HG03139 (cell line): ENCODE measurements around the gene DDI2.

Experiments used
- ATAC-seq: cut with Tn5 transposase; IDR thresholded peaks from one replicate; pipeline ENCODE4 v1.9.1; 2021; ENCODE audit not compliant: unreplicated experiment

The DDI2 gene

DNA sequence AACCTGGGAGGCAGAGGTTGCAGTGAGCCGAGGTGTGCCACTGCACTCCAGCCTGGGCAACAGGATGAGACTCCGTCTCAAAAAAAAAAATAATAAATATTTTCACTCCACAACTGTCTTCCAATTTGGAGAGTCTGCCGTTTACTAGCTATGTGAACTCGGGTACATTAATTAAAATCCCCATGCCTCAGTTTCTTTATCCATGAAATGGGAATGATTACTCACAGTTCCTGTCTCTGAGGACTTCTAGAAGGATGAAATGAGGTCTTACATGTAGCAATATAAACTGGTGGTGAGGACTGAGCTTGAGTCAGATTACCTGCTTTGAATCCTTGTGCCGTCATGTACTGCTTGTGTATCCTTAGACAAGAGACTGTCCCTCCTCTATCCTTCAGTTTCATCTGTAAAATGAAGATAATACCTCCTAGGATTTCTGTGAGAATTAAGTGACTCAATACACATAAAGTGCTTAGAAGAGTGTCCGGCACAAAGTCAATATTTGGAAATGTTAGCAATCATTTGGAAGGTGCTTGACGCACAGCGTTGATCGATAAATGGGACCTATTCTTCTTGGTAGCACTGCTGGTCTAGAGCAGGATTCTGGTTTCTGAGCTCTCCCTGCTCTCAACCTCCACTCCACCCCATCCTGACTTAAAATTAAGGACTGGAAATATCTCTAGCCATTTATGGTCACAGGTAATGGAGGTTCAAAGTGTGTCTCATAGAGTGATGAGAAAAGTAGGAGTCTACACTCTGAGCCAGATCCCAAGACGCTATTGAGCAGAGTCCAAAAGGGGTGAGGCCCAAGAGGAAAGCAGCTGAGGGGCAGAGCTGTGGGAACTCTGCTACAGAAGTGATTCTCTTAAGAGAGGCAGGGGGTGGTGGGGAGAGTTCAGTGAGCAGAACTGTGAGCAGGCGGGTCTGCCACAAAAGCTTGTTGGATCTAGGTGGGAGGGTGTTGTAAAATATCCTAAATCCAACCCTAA is 11.6 kb upstream of the DDI2 start:
- ATAC-seq, result no peak

DNA sequence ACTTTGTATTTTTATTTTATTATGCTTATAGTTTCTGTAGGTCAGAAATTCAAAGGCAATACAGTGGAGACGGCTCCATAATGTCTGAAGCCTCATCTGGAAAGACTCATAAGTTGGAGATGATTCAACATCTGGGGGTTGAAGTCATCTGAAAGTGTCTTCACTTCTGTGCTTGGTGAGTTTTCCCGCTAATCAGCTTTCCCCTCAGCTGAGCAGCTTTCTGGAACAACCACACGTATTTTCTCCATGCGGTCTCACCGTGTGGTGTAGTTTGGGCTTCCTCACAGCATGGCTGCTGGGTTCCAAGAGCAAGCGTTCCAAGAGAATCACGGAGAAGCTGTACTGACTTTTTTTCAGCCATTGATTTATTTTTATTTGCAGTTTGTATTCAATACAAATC is 7.6 kb upstream of the DDI2 start:
- ATAC-seq, result no peak

DNA sequence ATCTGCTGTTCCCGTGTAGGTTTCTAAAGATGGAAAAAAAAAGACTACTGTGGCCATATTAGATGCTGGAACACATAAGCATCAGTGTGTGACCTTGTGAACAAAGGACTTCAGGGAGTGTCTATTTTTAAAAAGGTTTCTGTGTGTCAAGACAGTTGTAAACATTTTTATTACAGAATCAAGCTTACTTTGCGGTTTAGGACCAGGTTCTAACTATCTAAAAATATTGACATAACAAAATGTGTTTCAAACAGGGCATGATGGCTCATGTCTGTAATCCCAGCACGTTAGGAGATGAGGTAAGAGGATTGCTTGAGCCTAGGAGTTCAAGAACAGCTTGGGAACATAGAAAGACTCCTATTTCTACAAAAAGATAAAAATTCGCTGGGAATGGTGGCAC is 7.1 kb upstream of the DDI2 start:
- no peak for ATAC-seq

DNA sequence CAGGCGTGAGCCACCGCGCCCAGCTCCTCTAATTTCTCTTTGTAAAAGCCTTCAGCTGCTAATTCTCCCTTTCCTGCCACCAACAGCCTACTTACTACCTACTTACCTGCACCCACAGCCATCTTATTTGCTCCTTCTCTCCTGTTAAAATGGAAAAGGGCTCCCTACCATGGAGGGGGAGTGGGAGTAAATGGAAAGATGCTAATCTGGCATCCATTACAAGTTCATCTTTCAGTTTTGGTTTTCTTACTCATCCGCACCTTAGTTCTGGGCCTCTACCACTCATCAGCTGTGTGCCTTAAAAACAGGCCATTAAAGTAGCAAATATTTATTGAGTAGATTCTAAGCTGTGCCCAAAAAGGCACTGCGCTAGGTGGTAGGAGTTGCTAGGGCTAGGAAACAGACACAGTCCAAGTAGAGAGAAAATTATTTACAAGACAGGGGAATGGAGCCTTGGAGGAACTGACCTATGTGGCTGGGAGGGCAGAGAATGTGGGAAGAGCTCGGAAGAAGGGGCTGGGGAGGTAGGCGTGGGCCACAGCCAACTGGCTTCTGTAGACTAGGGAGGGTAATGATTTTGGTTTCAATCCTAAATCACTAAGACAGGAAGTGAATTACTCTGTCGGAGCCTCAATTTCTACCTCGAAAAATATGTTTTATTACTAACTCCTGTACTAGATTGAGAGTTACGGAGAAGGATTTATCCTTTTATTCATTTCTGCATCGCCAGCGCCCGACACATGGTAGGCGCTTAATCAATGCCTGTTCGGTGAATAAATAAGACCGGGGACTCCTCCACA is 685 bp upstream of the DDI2 start:
- ATAC-seq, result no peak

DNA sequence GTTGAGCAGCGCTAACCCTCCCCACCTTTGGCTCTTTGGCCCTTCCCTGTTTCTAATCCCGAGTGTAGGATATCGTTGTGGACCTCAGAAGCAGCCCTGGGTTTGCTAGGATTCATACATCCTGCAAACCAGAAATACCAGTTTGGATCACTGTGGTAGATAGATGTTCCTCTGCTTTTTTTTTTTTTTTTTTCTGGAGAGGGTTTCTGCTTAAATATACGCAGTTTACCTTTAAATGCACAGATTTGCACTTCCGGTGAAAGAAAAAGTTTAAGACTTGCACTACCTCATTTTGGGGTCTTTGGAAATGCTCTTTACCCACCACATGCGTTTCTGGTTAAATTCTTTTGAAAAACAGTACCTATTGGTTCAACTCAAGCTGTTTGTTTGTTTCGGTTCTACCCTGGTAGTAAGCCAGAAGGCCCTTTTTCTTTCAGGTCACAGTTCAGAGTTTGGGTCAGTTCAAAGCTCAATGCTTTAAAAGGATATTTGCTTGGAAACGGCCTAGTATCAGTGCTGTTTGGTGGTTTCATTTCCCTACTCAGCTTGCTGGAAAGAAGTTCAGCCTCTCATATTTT is 908 bp downstream of the DDI2 start:
- ATAC-seq, result no peak

DNA sequence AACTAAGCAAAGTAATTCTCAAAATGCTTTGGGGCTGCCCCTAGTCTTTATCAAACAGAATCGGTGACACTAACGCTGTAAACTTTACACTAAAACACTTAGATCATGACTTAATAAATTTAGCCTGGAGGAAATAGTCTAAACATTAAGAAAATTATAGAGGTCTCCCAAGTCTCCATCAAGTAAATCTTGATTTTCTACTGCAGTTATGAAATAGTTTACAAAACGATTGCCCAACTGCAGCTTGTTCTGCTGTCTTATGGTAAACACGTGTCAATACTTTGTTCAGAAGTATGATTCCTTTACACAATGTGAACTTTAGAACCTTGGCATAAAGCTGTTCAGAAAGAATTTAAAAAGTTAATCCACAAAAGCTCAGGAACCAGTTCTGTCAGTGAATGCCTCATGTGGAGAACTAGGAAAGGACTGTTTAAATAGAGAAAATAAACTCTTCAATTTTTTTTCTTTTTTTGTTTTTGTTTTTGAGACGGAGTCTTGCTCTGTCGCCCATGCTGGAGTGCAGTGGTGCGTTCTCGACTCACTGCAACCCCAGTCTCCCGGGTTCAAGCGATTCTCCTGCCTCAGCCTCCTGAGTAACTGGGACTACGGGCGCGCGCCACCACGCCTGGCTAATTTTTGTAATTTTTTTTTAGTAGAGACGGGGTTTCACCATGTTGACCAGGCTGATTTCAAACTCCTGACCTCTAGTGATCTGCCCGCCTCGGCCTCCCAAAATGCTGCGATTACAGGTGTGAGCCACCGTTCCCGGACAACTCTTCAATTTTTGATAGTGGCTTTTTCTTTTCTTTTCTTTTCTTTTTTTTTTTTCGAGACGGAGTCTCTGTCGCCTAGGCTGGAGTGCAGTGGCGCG is 1.6 kb downstream of the DDI2 start:
- no peak for ATAC-seq

DNA sequence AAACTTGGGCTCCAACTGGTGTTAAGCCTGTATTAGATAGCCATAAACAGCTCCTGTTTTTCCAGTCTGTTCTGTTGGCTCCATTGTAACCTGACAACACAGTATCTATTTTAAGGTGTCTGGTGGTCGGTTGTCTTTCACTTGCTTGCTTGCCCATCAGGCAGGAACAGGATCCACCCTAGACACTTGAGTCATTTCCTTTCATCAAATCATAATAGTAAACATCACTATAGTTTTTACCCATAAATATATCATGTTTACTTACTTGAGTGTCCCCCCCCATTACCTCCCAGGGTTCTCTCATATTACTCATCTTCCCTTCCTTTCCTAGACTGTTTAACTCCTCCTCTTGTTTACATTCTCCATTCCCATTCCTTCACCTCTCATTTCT is 2.9 kb downstream of the DDI2 start:
- ATAC-seq, result no peak

DNA sequence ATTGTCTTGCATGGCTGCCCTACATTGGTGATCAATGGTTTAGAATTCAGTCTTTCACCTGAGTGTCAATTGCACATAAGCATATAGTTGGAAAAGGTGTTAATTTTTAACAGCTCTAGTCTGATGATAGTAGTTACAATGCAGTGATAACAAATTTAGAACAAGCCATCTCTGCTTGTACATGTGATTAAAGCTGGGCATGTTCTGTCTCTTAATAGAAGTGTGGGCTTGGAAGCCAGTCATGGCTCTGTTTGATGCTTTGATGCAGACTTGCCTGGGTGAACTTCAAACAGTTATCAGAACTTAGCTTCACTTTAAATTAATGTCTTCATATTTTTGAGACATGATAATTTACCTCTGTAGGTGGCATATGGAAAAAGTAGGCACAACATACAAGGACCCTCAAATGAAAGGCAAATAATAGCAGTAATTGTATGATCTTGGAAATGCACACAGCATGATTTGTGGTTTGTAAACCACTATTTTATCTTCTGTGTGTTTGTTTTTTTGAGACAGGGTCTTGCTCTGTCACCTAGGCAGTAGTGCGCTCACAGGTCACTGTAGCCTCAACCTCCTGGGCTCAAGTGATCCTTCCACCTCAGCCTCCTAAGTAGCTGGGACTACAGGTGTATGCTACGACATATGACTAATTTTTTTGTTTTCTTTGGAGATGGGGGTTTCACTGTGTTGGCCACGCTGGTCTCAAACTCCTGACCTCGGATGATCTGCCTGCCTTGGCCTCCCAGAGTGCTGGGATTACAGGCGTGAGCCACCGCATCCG is 3.8 kb downstream of the DDI2 start:
- ATAC-seq, result no peak

DNA sequence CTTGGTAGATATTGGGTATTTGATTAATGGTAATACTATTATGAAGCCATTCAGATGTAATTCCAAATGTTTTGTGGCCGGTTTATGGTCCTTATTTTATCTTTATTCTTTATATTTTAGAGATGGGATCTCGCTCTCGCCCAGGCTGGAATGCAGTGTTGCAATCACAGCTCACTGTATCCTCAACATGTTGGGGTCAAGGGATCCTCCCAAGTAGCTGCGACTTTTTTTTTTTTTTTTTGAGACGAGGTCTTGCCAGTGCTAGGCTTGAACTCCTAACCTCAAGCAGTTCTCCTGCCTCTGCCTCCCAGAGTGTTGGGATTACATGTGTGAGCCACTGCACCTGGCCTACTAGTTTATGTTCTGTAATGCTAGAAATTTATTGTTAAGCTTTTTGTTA is 4.7 kb downstream of the DDI2 start:
- no peak for ATAC-seq

DNA sequence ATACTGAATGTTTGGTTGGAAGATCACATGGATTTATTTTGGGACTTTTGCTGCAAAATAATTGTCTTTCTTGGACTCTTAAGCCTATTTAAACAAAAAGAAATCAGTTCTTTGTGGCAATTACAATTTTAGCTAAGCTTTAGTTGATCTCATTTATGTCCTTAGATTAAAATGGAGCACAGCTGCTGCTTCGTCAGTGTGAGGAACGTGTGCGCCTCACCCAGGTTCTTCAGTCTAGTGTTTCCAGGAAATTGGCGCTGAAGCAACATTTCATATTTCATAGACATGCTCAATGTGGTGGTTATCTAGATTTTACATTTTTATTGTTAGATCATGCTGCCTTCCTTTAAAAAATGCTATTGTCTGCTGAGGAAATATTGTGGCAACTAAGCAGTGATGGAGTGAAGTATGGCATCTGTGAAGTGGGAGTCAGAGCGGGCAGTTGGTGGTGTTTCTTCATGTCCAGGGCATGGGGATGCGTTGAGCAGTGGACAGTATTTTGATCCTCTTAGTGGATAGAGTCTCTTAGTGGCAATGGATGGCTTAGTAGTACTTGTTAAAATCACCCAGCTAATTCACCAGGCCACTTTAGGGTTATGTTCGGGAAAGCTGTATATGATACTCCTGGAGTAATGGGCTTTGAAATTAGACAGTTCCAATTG is 5.6 kb downstream of the DDI2 start:
- ATAC-seq, result no peak

DNA sequence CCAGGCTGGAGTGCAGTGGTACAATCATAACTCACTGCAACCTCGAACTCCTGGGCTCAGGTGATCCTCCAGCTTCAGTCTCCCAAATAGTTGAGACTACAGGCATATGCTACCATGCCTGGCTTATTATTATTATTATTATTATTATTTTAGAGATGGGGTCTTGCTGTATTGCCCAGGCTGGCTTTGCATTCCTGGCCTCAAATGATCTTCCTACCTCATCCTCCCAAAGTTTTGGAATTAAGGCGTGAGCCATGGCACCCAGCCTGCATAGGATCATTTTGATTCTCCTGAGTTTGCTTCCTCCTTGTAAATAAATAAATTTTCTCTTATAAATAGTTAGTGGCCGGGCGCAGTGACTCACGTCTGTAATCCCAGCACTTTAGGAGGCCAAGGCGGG is 6.2 kb downstream of the DDI2 start:
- no peak for ATAC-seq

DNA sequence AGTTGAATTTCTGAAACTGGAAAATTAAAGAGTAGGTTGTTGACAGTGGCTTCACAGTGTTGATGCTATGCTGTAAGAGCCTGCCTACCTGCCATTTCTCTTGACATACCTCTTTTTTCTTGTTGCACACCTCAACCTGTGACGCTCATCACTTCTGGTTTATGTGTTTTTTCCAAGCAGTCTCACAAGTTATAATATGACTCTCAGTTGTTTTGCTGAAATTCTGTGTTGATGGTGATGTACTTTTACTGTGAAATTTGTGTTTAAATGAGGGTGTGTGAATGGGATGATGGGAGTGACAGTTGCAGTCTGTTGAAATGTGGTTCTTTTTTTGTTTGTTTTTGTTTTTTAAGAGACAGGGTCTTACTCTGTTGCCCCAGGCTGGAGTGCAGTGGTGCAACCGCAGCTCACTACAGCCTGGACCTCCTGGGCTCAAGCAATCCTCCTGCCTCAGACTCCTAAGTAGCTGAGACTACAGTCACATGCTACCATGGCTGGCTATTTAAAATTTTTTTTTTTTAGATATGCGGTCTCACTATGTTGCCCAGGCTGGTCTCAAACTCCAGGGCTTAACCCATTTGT is 7.0 kb downstream of the DDI2 start:
- no peak for ATAC-seq

DNA sequence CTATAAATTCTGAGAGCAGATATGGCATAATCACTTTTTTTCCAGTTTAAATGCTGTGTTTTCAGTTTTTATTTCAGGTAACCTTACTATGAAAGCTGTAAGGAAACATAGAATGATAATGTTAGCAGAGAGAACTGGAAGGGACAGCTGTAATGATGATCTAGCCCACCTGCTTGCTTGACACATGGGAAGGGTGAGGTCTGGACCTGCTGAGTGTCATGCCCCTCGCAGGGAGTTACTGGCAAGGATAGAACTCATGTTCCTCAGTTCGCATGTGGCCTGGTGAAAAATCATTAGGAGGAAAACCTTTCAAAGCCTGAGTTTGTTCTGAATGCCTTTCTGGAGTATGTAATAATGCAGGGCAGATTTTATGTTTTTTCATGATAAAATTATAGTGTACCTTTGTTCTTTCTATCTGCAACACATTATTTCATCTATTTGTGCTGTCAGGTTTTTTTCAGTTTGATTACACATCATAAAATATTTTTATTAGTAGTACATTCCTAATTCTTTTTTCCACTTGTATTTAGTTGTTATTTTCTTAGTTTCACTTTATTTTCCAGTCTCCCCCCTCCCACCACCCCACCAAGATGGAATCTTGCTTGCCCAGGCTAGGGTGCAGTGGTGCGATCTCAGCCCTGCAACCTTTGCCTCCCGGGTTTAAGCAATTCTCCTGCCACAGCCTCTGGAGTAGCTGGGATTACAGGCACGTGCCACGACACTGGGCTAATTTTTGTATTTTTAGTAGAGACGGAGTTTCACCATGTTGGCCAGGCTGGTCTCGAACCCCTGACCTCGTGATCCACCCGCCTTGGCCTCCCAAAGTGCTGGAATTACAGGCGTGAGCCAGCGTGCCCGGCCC is 8.0 kb downstream of the DDI2 start:
- no peak for ATAC-seq

DNA sequence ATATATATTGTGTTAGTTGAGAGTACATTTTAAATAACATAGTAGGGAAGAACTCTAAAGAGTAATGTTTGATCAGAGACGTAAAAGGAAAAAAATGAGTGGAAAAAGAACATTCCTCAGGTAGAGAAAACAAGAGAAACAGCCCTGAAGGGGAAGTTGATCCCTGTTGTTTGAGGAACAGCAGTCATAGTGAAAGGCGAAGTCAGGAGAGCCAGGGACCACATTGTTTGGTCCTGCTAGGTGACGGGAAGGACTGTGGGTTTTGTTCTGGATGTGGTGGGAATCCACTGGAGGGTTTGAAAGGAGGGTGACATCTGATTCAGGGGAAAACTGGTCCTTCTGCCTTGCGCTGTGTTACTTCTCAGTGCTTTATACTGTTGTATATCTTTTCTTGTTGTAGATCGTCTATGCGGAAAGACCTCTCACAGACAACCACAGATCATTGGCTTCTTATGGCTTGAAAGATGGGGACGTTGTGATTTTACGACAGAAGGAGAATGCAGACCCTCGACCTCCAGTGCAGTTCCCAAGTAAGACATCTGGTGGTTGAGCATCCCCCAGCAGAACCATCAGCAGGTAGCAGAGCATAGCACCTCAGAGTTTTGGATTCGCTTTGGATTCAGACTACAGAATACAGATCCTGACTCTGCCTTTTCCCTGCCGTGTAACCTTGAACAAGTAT is 9.2 kb downstream of the DDI2 start:
- no peak for ATAC-seq

DNA sequence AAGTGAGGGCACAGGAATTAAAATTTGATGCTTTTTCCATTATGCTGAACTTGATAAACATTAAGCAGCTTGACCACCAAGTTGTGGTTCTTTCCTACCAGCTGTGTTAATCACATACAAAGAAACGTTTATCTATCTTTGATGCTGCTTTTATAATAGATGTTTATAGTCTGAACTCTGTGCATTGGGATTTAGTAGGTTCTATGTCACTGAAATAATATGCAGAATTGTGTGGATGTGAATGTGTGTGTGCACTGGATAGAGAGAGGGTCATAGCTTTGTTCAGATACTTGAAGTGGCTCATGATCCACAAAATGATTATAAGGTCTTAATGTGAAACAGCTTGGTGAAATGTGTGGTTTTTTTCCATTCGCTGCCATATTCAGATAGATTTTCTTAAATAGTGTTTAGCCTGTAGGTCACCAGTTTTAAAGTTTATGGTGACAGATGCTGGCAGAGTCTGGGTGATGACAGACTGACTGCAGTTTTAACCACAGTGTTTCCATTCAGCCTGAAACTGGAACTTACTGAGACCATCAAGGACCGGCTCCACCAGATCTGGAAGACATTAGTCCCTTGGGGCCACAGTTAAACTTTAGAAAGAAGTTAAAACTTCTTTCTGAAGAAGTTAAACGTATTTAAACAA is 10.2 kb downstream of the DDI2 start:
- peak; percentile 71 for ATAC-seq

DNA sequence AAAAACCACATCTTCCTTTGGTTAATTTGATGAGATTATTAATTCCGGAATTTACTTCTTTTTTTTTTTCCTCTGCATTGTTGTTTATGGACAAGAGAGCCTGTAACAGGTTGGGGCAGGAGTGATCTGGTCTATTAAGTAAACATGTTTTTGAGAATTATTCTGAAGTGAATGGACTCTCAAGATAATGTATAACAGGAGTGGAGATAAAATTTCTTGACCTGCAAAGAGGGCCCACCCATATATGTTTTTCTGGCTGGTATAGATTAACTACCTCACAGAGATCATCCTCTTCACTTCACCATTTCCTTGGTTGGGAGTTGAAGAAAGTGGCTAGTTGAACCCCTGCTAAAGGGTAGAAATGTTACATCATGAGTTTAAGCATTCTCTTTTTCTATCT is 10.7 kb downstream of the DDI2 start:
- ATAC-seq, result peak; percentile 41

DNA sequence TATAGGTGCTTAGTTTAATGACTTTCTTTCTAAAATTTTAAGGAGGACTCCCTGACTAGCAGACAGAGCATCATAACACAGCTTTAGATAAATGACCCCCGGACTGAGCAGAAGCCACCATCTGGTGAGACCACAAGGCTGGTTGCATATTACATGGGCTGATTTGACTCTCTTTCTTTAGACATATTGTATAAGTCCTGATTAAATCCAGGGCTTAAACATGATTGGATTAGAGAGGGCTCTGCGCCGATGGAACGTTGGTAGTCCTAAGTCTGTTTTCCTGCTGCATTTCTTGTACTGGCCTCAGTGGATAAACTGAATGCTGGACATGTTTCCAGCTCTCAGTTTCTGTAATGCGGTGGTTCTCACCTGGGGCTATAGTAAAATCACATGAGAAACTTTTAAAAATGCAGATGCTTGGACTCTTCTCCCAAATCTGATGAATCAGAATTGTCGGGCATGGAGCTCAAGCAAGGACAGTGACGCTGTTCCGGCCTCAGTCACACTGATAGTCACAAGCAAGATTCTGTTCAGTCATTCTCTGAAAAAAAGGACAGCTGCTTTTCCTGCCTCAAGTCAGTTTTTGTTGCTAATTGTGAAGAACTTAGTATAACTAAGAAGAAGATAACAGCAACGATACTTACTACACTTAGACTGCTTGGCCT is 16.6 kb downstream of the DDI2 start:
- ATAC-seq, result no peak
